B cell (primary cell): ENCODE data around the gene BTBD18. TPM values are rescaled to one million over a fixed set of nuclear protein-coding genes. Genes with fewer than 3 reads are reported as not detected.

Experiments used
- ATAC-seq: fragments of 200-7000 bp; cut with Tn5 transposase; one replicate; pipeline ENCODE4 v1.10.0; 2021; ENCODE audit warnings: low read depth, mild to moderate bottlenecking, moderate number of reproducible peaks, moderate library complexity
- CTCF ChIA-PET: fragments of 350-600 bp; sonication (Branson Sonifier 250); formaldehyde crosslinking; loops from one replicate; lab custom pipeline; 2021; ENCODE audit warnings: antibody characterized with exemption, inconsistent platforms; lab: Charles Lee
- POLR2A ChIA-PET: fragments of 350-600 bp; sonication (Branson Sonifier 250); formaldehyde crosslinking; loops from one replicate; lab custom pipeline; 2021; ENCODE audit warnings: antibody characterized with exemption; lab: Charles Lee
- DNase-seq: peaks from one replicate; pipeline ENCODE4 v3.0.0; 2013
- H2AFZ ChIP-seq: 2 replicates; pipeline ENCODE4 v1.6.1; 2012; ENCODE audit warnings: mild to moderate bottlenecking, low read depth, low read length; ENCODE audit not compliant: insufficient read depth, poor library complexity, severe bottlenecking
- H3K27ac ChIP-seq, 2 donors: 1 replicate in 1 of 2; 2 replicates in 1 of 2; pipeline ENCODE4 v1.5.1; 2012 to 2013; ENCODE audit warnings: low read length in 2 of 2, mild to moderate bottlenecking in 2 of 2, moderate library complexity in 1 of 2
- H3K27me3 ChIP-seq, 4 experiments: fragments of 200-600 bp in 1 of 4; sonication (generic) in 1 of 4; replicated peaks in 1 of 4; 1 replicate in 2 of 4; 2 replicates in 2 of 4; pipeline versions ENCODE4 v1.6.1 to v1.7.0; 2013 to 2016; ENCODE audit warnings: low read length in 3 of 4, mild to moderate bottlenecking in 2 of 4, mixed read lengths in 1 of 4, moderate library complexity in 1 of 4; ENCODE audit not compliant: insufficient read depth in 4 of 4, control insufficient read depth in 3 of 4; ENCODE audit errors: control extremely low read depth in 1 of 4
- H3K36me3 ChIP-seq, 2 experiments: replicated peaks in 1 of 2; 1 replicate in 1 of 2; 2 replicates in 1 of 2; pipeline versions ENCODE4 v1.6.1 to v1.7.1; 2013; ENCODE audit warnings: low read length in 1 of 2; ENCODE audit not compliant: insufficient read depth in 2 of 2, control insufficient read depth in 1 of 2; ENCODE audit errors: control extremely low read depth in 1 of 2, extremely low read depth in 1 of 2
- H3K4me1 ChIP-seq, 2 donors: fragments of 200-600 bp in 1 of 2; sonication (generic) in 1 of 2; 1 replicate in 1 of 2; 2 replicates in 1 of 2; pipeline versions ENCODE4 v1.5.1 to v1.6.1; 2013 to 2017; ENCODE audit warnings: low read length in 2 of 2; ENCODE audit not compliant: control insufficient read depth in 2 of 2, insufficient read depth in 2 of 2
- H3K4me2 ChIP-seq: replicated peaks from 2 replicates; pipeline ENCODE3; 2012; ENCODE audit warnings: mild to moderate bottlenecking, low read depth, low read length; ENCODE audit not compliant: poor library complexity, severe bottlenecking
- H3K4me3 ChIP-seq, 5 experiments: fragments of 200-600 bp in 1 of 5; sonication (generic) in 1 of 5; 1 replicate in 3 of 5; 2 replicates in 2 of 5; pipeline versions ENCODE4 v1.5.1 to v1.7.0; 2011 to 2016; ENCODE audit warnings: low read length in 4 of 5, mild to moderate bottlenecking in 4 of 5, low read depth in 2 of 5, control low read depth in 1 of 5, moderate library complexity in 1 of 5; ENCODE audit not compliant: insufficient read depth in 1 of 5; ENCODE audit errors: control extremely low read depth in 1 of 5, extremely low read depth in 1 of 5
- H3K79me2 ChIP-seq: fragments of 200-600 bp; sonication (generic); one replicate; pipeline ENCODE4 v1.6.0; 2016; ENCODE audit warnings: low read length; ENCODE audit not compliant: control insufficient read depth, insufficient read depth
- H3K9ac ChIP-seq: fragments of 200-600 bp; sonication (generic); 2 replicates; pipeline ENCODE4 v1.6.1; 2017; ENCODE audit warnings: mild to moderate bottlenecking, low read length, moderate library complexity
- H3K9me3 ChIP-seq, 3 donors: one replicate each; pipeline versions ENCODE4 v1.6.1 to v1.7.1; 2013; ENCODE audit warnings: low read length in 2 of 3; ENCODE audit not compliant: control insufficient read depth in 2 of 3, insufficient read depth in 1 of 3; ENCODE audit errors: control extremely low read depth in 1 of 3
- H4K20me1 ChIP-seq: 2 replicates; pipeline ENCODE4 v1.6.0; 2012; ENCODE audit warnings: mild to moderate bottlenecking, low read length; ENCODE audit not compliant: insufficient read depth, control insufficient read depth, poor library complexity, severe bottlenecking
- H3K27ac Mint-ChIP-seq: one replicate; pipeline ENCODE4 v1.8.0; 2021; ENCODE audit warnings: mixed read lengths
- H3K27me3 Mint-ChIP-seq: one replicate; pipeline ENCODE4 v1.8.0; 2021; ENCODE audit warnings: mixed read lengths
- H3K4me1 Mint-ChIP-seq: one replicate; pipeline ENCODE4 v1.8.0; 2021; ENCODE audit warnings: mixed read lengths
- H3K4me3 Mint-ChIP-seq: one replicate; pipeline ENCODE4 v1.8.0; 2021; ENCODE audit warnings: mixed read lengths
- H3K9me3 Mint-ChIP-seq: one replicate; pipeline ENCODE4 v1.8.0; 2022; ENCODE audit warnings: mixed read lengths; ENCODE audit not compliant: insufficient read depth
- CTCF ChIP-seq: fragments of 200-600 bp; IDR thresholded peaks from one replicate; pipeline ENCODE4 v1.8.0; 2022; ENCODE audit warnings: antibody characterized with exemption, mild to moderate bottlenecking
- EZH2 ChIP-seq: IDR thresholded peaks from 2 replicates; pipeline ENCODE4 v1.6.1; 2012; ENCODE audit warnings: borderline replicate concordance, low read depth, mild to moderate bottlenecking, moderate library complexity, low read length; ENCODE audit not compliant: insufficient read depth, poor library complexity, severe bottlenecking
- WGBS: methylation state at CpG from one replicate; pipeline ENCODE4 v1.1.5; 2013; ENCODE audit warnings: missing lambda C conversion rate; ENCODE audit not compliant: insufficient coverage; 5-methylcytosine and 5-hydroxymethylcytosine counted together
- intact Hi-C: fragments of 100-400 bp; cut with micrococcal nuclease; formaldehyde crosslinking; loops from one replicate; pipeline ENCODE4 v1.10.0; 2022
- polyA minus RNA-seq: library from RNA; depleted of rRNA, polyadenylated mRNA; stranded (reverse); fragments of >200 nt; gene quantifications from 2 replicates; pipeline ENCODE4 v1.2.3, GENCODE V29; 2012
- polyA plus RNA-seq: library from polyadenylated mRNA; depleted of rRNA; stranded (reverse); fragments of >200 nt; gene quantifications from 2 replicates; pipeline ENCODE4 v1.2.3, GENCODE V29; 2012
- total RNA-seq, 2 donors: library from RNA; stranded (reverse); fragments of 120-200 nt in 1 of 2; gene quantifications; 1 replicate in 1 of 2; 2 replicates in 1 of 2; pipeline versions ENCODE4 v1.2.3 to v1.2.4, GENCODE V29; 2013 to 2022

Gene BTBD18
- total RNA-seq, result not detected in 2 replicates
- not detected for total RNA-seq (2013)
- 0.04 TPM in 1 of 2 replicates, not detected in the other for polyA plus RNA-seq
- polyA minus RNA-seq, result 0.29 TPM in 1 of 2 replicates, not detected in the other

- ATAC-seq (peak; percentile 60), DNase-seq (peak; percentile 34)
- Histone ChIP-seq H2AFZ (no peak within 1 kb of the TSS), H3K4me3 (no peak within 1 kb of the TSS), H4K20me1 (no peaks in the 10 kb centered on the region), H3K9me3 (no peaks in the 10 kb centered on the region), H3K27ac (no peak within 1 kb of the TSS), H3K27me3 (no peaks in the 10 kb centered on the region), H3K9ac (no peak within 1 kb of the TSS), H3K4me2 (no peak within 1 kb of the TSS), H3K36me3 (peaks cover 3 to 8% of the 10 kb centered on the region in 2 experiments), H3K79me2 (peaks cover 3% of the 10 kb centered on the region), H3K4me1 (no peaks in the 10 kb centered on the region)
- POLR2A ChIA-PET, result interaction anchor here (0.7 kb wide), 1 partner anchor 10 kb away, joined by 3 read pairs; the partner anchor contains the start of gene SELENOH
- Mint-ChIP-seq H3K4me1 (peaks cover 11% of the 10 kb centered on the region), H3K4me3 (no peak within 1 kb of the TSS), H3K27ac (peak within 1 kb of the TSS; percentile 77), H3K9me3 (no peaks in the 10 kb centered on the region), H3K27me3 (no peaks in the 10 kb centered on the region)
- WGBS, result 100% methylated on average over 5 of the region's 10 CpGs
- intact Hi-C loops, result loop anchor here (1.0 kb wide), 1 partner anchor 49 kb away; no protein-coding TSS in a partner anchor
- TF ChIP-seq EZH2, result no peak
- peak; percentile 44 for TF ChIP-seq CTCF
- CTCF ChIA-PET, result interaction anchor here (0.9 to 6.8 kb wide), 11 partner anchors 8 to 54 kb away, joined by 3 to 180 read pairs (median 5); partner anchors contain the start of genes CTNND1 and SELENOH
These were observed at the start of gene BTBD18 for GRCh38 chr11:57751676-57752253. Gene BTBD18 (minus strand): TSS chr11:57751819. CDS start chr11:57751188, 631 bp downstream.

- intact Hi-C loops, result loop anchor here (2.0 to 5.0 kb wide), 3 partner anchors 270 to 721 kb away; partner anchors contain the start of gene TIMM10
- H3K4me1 ChIP-seq, result peaks cover 28 to 30% of the 10 kb centered on the region in 2 donors
- DNase-seq (no peak), ATAC-seq (no peak)
- H3K79me2 ChIP-seq, result peaks cover 16% of the 10 kb centered on the region
- H3K9ac ChIP-seq, result no peak overlapping the region
- no peak overlapping the region for H3K27ac Mint-ChIP-seq
- H4K20me1 ChIP-seq, result no peaks in the 10 kb centered on the region
- H3K36me3 ChIP-seq, result peaks cover 2 to 36% of the 10 kb centered on the region in 2 experiments
- no peaks in the 10 kb centered on the region for H3K27me3 ChIP-seq
- H3K27me3 Mint-ChIP-seq, result no peaks in the 10 kb centered on the region
- ChIA-PET POLR2A (interaction anchor here (1.3 to 2.7 kb wide), 3 partner anchors 16 to 89 kb away, joined by 4 to 24 read pairs (median 4); partner anchors contain the start of genes MED19, SELENOH and TMX2), CTCF (interaction anchor here (0.8 to 7.1 kb wide), 46 partner anchors 8 to 723 kb away, joined by 3 to 180 read pairs (median 7); partner anchors contain the start of genes BTBD18, CLP1, CTNND1 and MED19)
- no peak overlapping the region for H3K4me3 ChIP-seq
- H3K4me1 Mint-ChIP-seq, result peaks cover 32% of the 10 kb centered on the region
- H3K4me2 ChIP-seq, result peak overlapping the region; percentile 16
- peak overlapping the region; percentile 25 to 90 for H3K27ac ChIP-seq
- H3K9me3 Mint-ChIP-seq, result no peaks in the 10 kb centered on the region
- no peak overlapping the region for H3K4me3 Mint-ChIP-seq
- no peak for TF ChIP-seq CTCF
- no peak for TF ChIP-seq EZH2
- no peaks in the 10 kb centered on the region for H3K9me3 ChIP-seq
- H2AFZ ChIP-seq, result peak overlapping the region; percentile 72
These were observed 49.5 kb upstream of the BTBD18 start for GRCh38 chr11:57801183-57801485.
